TTC549 (cell line): ENCODE data around the gene CYB5D1.

Source experiments
- FAIRE-seq: peaks from 2 replicates; lab custom pipeline; 2012; peaks lifted over from hg19 to GRCh38; lab: Jason Lieb, UNC

CYB5D1 gene

GRCh38 chr17:7886227-7887037 lies 28.6 kb downstream of the CYB5D1 start:
- no peak for FAIRE-seq

GRCh38 chr17:7887038-7887481 lies 29.3 kb downstream of the CYB5D1 start:
- no peak for FAIRE-seq

GRCh38 chr17:7887482-7888183 lies 29.8 kb downstream of the CYB5D1 start:
- peak; percentile 95 for FAIRE-seq

- FAIRE-seq: no peak
These were observed 30.5 kb downstream of the CYB5D1 start, which contains the start of gene CHD3 for GRCh38 chr17:7888184-7888920. CHD3 (plus strand) TSS chr17:7888789; CDS start chr17:7889001, 212 bp downstream.

GRCh38 chr17:7889166-7889955 lies 31.6 kb downstream of the CYB5D1 start:
- no peak for FAIRE-seq

- FAIRE-seq: no peak
These were observed 35.5 kb downstream of the CYB5D1 start for GRCh38 chr17:7893187-7893880.

GRCh38 chr17:7894226-7894625 lies 36.4 kb downstream of the CYB5D1 start:
- FAIRE-seq: no peak

- no peak for FAIRE-seq
These were observed 37.1 kb downstream of the CYB5D1 start for GRCh38 chr17:7894866-7895265.

- no peak for FAIRE-seq
These were observed 39.3 kb downstream of the CYB5D1 start for GRCh38 chr17:7897090-7897489.

- FAIRE-seq: no peak
These were observed 40.0 kb downstream of the CYB5D1 start for GRCh38 chr17:7897773-7898172.

GRCh38 chr17:7903154-7904103 lies 45.6 kb downstream of the CYB5D1 start:
- no peak for FAIRE-seq

GRCh38 chr17:7909089-7909488 lies 51.3 kb downstream of the CYB5D1 start:
- no peak for FAIRE-seq

GRCh38 chr17:7910281-7910680 lies 52.5 kb downstream of the CYB5D1 start:
- FAIRE-seq: no peak

- no peak for FAIRE-seq
These were observed 52.9 kb downstream of the CYB5D1 start for GRCh38 chr17:7910711-7911110.

GRCh38 chr17:7911116-7911515 lies 53.3 kb downstream of the CYB5D1 start:
- FAIRE-seq: no peak
